ENCODE data around the gene GPR6.

Gene GPR6

GRCh38 chr6:110029144-110029543 is 51.0 kb downstream of the GPR6 start:
- TF ChIP-seq GATA1 (IDR thresholded peaks at IDR 0.05; ENCODE audit: low read depth, low read length) (no peak), POLR2A (IDR thresholded peaks at IDR 0.05; ENCODE audit: low read length) (no peak)
- no peak for DNase-seq
